HepG2 (cell line): ENCODE measurements around the gene ZNF431. TPM values are rescaled to one million over a fixed set of nuclear protein-coding genes. Genes with fewer than 3 reads are reported as not detected.

ENCODE experiments used
- DNMT1 ChIP-seq: sonication (generic); formaldehyde crosslinking; IDR thresholded peaks from 2 replicates; pipeline ENCODE4 v1.5.1; 2020; ENCODE audit warnings: mild to moderate bottlenecking, missing genetic modification reagents
- ERF ChIP-seq: IDR thresholded peaks from 2 replicates; pipeline ENCODE4 v1.6.1; 2018; ENCODE audit warnings: missing biosample characterization, missing genetic modification reagents
- GABPA ChIP-seq, 2 experiments: IDR thresholded peaks; 2 replicates each; pipeline ENCODE4 v1.6.1; 2011 to 2016; ENCODE audit warnings: low read depth in 2 of 2, low read length in 1 of 2, missing biosample characterization in 1 of 2, missing genetic modification characterization in 1 of 2
- IKZF4 ChIP-seq: sonication (generic); formaldehyde crosslinking; IDR thresholded peaks from 2 replicates; pipeline ENCODE4 v1.5.1; 2020; ENCODE audit warnings: borderline replicate concordance, mild to moderate bottlenecking, low read depth, missing genetic modification reagents; ENCODE audit errors: not compliant biosample characterization
- KDM4B ChIP-seq: sonication (generic); formaldehyde crosslinking; IDR thresholded peaks from 2 replicates; pipeline ENCODE4 v1.4.0; 2020; ENCODE audit warnings: missing genetic modification reagents
- NFAT5 ChIP-seq: sonication (generic); formaldehyde crosslinking; IDR thresholded peaks from 2 replicates; pipeline ENCODE4 v1.4.0; 2020; ENCODE audit warnings: missing genetic modification reagents
- NR1H2 ChIP-seq: sonication (generic); formaldehyde crosslinking; IDR thresholded peaks from 2 replicates; pipeline ENCODE4 v1.8.1; 2022; ENCODE audit warnings: low read depth, missing genetic modification reagents, borderline replicate concordance
- NR3C1 ChIP-seq: sonication (generic); formaldehyde crosslinking; IDR thresholded peaks from 2 replicates; pipeline ENCODE4 v1.4.0; 2020; ENCODE audit warnings: missing genetic modification reagents
- PAF1 ChIP-seq: IDR thresholded peaks from 2 replicates; pipeline ENCODE4 v1.6.1; 2016; ENCODE audit warnings: missing genetic modification reagents, missing compliant biosample characterization
- RBM22 ChIP-seq: fragments of 200-400 bp; formaldehyde crosslinking; optimal IDR thresholded peaks from 2 replicates; pipeline ENCODE3; 2017; ENCODE audit warnings: mild to moderate bottlenecking, low read length, moderate library complexity
- ZFP36L1 ChIP-seq: sonication (generic); formaldehyde crosslinking; IDR thresholded peaks from 2 replicates; pipeline ENCODE4 v1.8.0; 2022; ENCODE audit warnings: mild to moderate bottlenecking, missing genetic modification reagents, moderate library complexity
- ZKSCAN5 ChIP-seq: sonication (generic); formaldehyde crosslinking; IDR thresholded peaks from 2 replicates; pipeline ENCODE4 v1.5.1; 2020; ENCODE audit warnings: mild to moderate bottlenecking, missing genetic modification reagents
- ZMAT5 ChIP-seq: sonication (generic); formaldehyde crosslinking; IDR thresholded peaks from 2 replicates; pipeline ENCODE4 v1.5.0; 2020; ENCODE audit warnings: mild to moderate bottlenecking, low read depth, missing genetic modification reagents, borderline replicate concordance
- ZNF574 ChIP-seq: sonication (generic); formaldehyde crosslinking; IDR thresholded peaks from 2 replicates; pipeline ENCODE4 v1.4.0; 2020; ENCODE audit warnings: missing genetic modification reagents
- polyA plus RNA-seq, 8 experiments: library from polyadenylated mRNA; depleted of rRNA in 3 of 8; stranded (reverse) in 7 of 8; unstranded in 1 of 8; fragments of >200 nt; fragmentation: Illumina TruSeq in 4 of 8; extraction: Trizol in 4 of 8; gene quantifications; 2 replicates each; pipeline versions ENCODE4 v1.2.1 to v1.2.3, GENCODE V29; 2011 to 2016; ENCODE audit warnings: low read depth in 4 of 8, missing spikeins in 1 of 8, mixed read lengths in 1 of 8; ENCODE audit not compliant: insufficient read depth in 1 of 8
- total RNA-seq, 5 experiments: library from RNA; depleted of rRNA; stranded (reverse); fragments of >200 nt; fragmentation: Illumina TruSeq; extraction: Trizol; gene quantifications; 2 replicates each; pipeline ENCODE4 v1.2.3, GENCODE V29; 2016; ENCODE audit warnings: low read depth in 1 of 5
- TF ChIP-seq, protein P1 (sequence below): sonication (generic); formaldehyde crosslinking; IDR thresholded peaks from 2 replicates; pipeline ENCODE4 v1.4.0; 2020; ENCODE audit warnings: missing genetic modification reagents, borderline replicate concordance
- TF ChIP-seq, protein P2 (sequence below): sonication (generic); formaldehyde crosslinking; IDR thresholded peaks from 2 replicates; pipeline ENCODE4 v1.8.0; 2022; ENCODE audit warnings: missing genetic modification reagents, mild to moderate bottlenecking, inconsistent platforms, borderline replicate concordance

ZNF431 gene
- total and polyA plus RNA-seq, 2 of the 13 experiments (the other 11 are each of a cell fraction or from before 2014, with no cell fraction given), result 4.4 to 11.8 TPM

DNA sequence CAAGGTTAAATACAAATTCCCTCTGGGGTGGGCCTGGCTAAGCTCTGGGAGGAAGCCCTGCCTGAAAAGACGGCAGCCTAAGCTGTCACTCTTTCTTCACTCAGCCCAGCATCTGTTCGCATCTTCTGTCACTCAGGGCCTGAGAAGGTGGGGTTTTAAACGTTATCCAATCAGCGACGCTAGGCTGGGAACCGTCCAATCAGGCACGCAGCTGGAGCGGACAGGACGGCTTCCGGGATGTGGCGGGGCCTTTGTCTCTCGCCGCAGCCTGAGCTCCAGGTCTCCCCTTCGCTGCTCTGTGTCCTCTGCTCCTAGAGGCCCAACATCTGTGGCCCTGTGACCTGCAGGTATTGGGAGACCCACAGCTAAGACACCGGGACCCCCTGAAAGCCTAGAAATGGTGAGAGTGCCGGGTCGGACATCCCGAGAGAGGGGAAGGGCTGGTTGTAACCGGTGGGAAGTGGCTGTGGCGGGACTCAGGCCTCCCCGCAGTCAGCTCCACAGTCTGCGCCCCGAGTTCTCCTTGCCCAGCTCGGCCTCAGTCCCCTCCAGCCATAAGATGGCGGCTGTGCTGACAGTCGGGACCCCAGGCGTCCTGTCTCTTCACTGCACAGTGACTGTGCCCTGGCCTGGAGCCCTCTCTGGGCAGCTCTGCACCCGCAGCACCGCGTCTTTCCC lies at the start of gene ZNF431 (continued):
- no peak for TF ChIP-seq NFAT5
- TF ChIP-seq, protein P1, sequence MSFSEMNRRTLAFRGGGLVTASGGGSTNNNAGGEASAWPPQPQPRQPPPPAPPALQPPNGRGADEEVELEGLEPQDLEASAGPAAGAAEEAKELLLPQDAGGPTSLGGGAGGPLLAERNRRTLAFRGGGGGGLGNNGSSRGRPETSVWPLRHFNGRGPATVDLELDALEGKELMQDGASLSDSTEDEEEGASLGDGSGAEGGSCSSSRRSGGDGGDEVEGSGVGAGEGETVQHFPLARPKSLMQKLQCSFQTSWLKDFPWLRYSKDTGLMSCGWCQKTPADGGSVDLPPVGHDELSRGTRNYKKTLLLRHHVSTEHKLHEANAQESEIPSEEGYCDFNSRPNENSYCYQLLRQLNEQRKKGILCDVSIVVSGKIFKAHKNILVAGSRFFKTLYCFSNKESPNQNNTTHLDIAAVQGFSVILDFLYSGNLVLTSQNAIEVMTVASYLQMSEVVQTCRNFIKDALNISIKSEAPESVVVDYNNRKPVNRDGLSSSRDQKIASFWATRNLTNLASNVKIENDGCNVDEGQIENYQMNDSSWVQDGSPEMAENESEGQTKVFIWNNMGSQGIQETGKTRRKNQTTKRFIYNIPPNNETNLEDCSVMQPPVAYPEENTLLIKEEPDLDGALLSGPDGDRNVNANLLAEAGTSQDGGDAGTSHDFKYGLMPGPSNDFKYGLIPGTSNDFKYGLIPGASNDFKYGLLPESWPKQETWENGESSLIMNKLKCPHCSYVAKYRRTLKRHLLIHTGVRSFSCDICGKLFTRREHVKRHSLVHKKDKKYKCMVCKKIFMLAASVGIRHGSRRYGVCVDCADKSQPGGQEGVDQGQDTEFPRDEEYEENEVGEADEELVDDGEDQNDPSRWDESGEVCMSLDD (CRISPR knock-in tag), result no peak; the same call in 1 of the 2 replicates
- TF ChIP-seq ZKSCAN5 (CRISPR knock-in tag), result no peak
- TF ChIP-seq ZMAT5 (CRISPR knock-in tag), result no peak
- TF ChIP-seq, protein P2, sequence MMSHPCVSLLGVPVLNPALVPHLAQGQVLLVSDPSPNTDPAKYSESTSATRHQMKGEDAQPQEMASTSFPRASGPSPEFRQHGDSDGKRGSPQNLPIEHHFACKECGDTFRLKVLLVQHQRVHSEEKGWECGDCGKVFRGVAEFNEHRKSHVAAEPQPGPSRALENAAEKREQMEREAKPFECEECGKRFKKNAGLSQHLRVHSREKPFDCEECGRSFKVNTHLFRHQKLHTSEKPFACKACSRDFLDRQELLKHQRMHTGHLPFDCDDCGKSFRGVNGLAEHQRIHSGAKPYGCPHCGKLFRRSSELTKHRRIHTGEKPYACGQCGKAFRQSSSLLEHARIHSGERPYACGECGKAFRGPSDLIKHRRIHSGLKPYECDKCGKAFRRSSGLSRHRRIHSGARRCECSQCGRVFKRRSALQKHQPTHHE, result no peak
- no peak; the same call in 1 of the 2 replicates for TF ChIP-seq ERF
- TF ChIP-seq NR1H2, result no peak
- TF ChIP-seq DNMT1 (CRISPR knock-in tag), result no peak
- TF ChIP-seq KDM4B, result no peak
- peak; percentile 73 for TF ChIP-seq ZNF574 (CRISPR knock-in tag)
- TF ChIP-seq NR3C1 (CRISPR knock-in tag), result no peak
- peak; percentile 44 for TF ChIP-seq IKZF4 (CRISPR knock-in tag)
- peak; percentile 68 for TF ChIP-seq GABPA (IDR thresholded peaks at IDR 0.05; ENCODE audit: low read depth, low read length)
- TF ChIP-seq GABPA (CRISPR knock-in tag; IDR thresholded peaks at IDR 0.05; ENCODE audit: low read depth), result peak; percentile 85
- no peak for TF ChIP-seq ZFP36L1
- no peak for TF ChIP-seq RBM22
- no peak for TF ChIP-seq PAF1
